ENCODE data around the gene PTTG1.

- TF ChIP-seq, protein P1, sequence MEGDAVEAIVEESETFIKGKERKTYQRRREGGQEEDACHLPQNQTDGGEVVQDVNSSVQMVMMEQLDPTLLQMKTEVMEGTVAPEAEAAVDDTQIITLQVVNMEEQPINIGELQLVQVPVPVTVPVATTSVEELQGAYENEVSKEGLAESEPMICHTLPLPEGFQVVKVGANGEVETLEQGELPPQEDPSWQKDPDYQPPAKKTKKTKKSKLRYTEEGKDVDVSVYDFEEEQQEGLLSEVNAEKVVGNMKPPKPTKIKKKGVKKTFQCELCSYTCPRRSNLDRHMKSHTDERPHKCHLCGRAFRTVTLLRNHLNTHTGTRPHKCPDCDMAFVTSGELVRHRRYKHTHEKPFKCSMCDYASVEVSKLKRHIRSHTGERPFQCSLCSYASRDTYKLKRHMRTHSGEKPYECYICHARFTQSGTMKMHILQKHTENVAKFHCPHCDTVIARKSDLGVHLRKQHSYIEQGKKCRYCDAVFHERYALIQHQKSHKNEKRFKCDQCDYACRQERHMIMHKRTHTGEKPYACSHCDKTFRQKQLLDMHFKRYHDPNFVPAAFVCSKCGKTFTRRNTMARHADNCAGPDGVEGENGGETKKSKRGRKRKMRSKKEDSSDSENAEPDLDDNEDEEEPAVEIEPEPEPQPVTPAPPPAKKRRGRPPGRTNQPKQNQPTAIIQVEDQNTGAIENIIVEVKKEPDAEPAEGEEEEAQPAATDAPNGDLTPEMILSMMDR (optimal IDR thresholded peaks at IDR 0.05 in 1 of 3, IDR thresholded peaks at IDR 0.05 in 1 of 3, conservative IDR thresholded peaks at IDR 0.05 in 1 of 3; ENCODE audit: extremely low read depth in 1 of 3, insufficient read depth in 2 of 3, low read length in 3 of 3) = no peak
- no peak for TF ChIP-seq EZH2 (IDR thresholded peaks at IDR 0.05; ENCODE audit: low read length)
These were observed 54.3 kb downstream of the PTTG1 start for GRCh38 chr5:160475864-160476438.
